Nephron progenitor cell (in vitro differentiated cells): ENCODE results near the gene EDEM1.
A peak's percentile ranks its signal among the peaks of the same experiment; 100 is the strongest.

Experiments used
- DNase-seq: peaks from one replicate; pipeline ENCODE4 v3.0.0; 2021
- H3K27ac Mint-ChIP-seq: 2 replicates; pipeline ENCODE4 v1.8.0; 2021; ENCODE audit warnings: mild to moderate bottlenecking, moderate library complexity, mixed read lengths
- H3K27me3 Mint-ChIP-seq: 2 replicates; pipeline ENCODE4 v1.8.0; 2021; ENCODE audit warnings: mild to moderate bottlenecking, low read depth, mixed read lengths; ENCODE audit not compliant: poor library complexity
- H3K36me3 Mint-ChIP-seq: 2 replicates; pipeline ENCODE4 v1.8.0; 2021; ENCODE audit warnings: low read depth, mixed read lengths
- H3K4me1 Mint-ChIP-seq: 2 replicates; pipeline ENCODE4 v1.8.0; 2021; ENCODE audit warnings: mixed read lengths
- H3K4me3 Mint-ChIP-seq: 2 replicates; pipeline ENCODE4 v1.8.0; 2021; ENCODE audit warnings: mild to moderate bottlenecking, moderate library complexity, mixed read lengths
- H3K9me3 Mint-ChIP-seq: 2 replicates; pipeline ENCODE4 v1.8.0; 2021; ENCODE audit warnings: mild to moderate bottlenecking, moderate library complexity, mixed read lengths
- TF ChIP-seq, protein P1 (sequence below): fragments of 200-600 bp; sonication (generic); IDR thresholded peaks from 2 replicates; pipeline ENCODE4 v1.5.0; 2021; ENCODE audit warnings: antibody characterized with exemption

The EDEM1 gene

DNA sequence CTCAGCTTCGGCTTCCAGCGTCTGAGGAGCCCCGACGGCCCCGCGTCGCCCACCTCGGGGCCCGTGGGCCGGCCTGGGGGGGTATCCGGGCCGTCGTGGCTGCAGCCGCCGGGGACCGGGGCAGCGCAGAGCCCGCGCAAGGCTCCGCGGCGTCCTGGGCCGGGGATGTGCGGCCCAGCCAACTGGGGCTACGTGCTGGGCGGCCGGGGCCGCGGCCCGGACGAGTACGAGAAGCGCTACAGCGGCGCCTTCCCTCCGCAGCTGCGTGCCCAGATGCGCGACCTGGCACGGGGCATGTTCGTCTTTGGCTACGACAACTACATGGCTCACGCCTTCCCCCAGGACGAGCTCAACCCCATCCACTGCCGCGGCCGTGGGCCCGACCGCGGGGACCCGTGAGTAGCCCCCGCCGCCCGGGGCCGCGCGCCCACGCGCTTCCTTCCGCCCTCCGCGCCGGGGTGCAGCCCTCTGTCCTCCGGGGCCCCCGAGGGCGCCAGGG, 462 bp downstream of the EDEM1 start:
- DNase-seq: peak; percentile 53
- no peaks in the 10 kb centered on the region for H3K27me3 Mint-ChIP-seq
- TF ChIP-seq, protein P1, sequence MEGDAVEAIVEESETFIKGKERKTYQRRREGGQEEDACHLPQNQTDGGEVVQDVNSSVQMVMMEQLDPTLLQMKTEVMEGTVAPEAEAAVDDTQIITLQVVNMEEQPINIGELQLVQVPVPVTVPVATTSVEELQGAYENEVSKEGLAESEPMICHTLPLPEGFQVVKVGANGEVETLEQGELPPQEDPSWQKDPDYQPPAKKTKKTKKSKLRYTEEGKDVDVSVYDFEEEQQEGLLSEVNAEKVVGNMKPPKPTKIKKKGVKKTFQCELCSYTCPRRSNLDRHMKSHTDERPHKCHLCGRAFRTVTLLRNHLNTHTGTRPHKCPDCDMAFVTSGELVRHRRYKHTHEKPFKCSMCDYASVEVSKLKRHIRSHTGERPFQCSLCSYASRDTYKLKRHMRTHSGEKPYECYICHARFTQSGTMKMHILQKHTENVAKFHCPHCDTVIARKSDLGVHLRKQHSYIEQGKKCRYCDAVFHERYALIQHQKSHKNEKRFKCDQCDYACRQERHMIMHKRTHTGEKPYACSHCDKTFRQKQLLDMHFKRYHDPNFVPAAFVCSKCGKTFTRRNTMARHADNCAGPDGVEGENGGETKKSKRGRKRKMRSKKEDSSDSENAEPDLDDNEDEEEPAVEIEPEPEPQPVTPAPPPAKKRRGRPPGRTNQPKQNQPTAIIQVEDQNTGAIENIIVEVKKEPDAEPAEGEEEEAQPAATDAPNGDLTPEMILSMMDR: no peak

DNA sequence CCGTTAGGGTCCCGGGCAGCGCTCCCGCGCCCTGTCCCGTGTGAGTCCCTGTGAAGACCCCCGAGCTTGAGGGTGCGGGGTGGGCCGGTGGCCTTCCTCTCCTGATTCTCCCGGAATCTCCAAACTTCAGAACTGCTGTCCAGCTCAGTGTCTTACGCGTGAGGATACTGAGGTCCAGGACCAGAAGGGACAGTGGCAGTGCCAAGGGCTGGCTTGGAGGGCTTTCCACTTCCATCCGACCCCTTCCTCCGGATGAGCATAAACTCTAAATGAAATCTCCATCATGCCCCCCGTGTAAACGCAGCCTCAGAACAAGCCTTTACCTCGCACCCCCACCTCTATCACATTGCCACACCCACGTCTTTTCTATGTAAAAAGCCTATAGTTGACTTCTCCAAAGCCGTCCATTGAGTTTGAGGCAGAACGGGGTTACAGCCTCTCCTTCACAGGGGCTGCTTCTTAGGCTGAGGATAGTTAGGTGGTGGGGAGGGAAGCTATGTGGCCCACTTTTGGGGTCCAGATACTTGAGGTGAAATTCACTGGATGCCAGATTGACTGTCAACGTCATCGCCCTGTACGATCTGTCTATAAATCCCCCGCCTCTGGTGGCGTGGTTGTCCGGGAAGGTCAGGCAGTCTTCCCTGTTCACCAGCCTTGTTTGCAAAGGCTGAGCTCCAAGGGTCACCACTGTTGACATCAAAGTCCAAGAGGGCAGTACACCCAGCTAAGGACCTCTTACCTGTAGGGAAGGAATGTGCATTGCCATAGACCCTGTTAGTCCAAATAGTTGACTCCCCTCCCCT, 1.1 kb downstream of the EDEM1 start:
- H3K4me3 Mint-ChIP-seq: peak overlapping the region; percentile 92

More for the DNA sequence above, 462 bp downstream of the EDEM1 start:
- no peaks in the 10 kb centered on the region for H3K9me3 Mint-ChIP-seq
- H3K36me3 Mint-ChIP-seq: peaks cover 28% of the 10 kb centered on the region
- H3K27ac Mint-ChIP-seq: no peak overlapping the region
- H3K4me1 Mint-ChIP-seq: peaks cover 53% of the 10 kb centered on the region
- peak overlapping the region; percentile 92 for H3K4me3 Mint-ChIP-seq

DNA sequence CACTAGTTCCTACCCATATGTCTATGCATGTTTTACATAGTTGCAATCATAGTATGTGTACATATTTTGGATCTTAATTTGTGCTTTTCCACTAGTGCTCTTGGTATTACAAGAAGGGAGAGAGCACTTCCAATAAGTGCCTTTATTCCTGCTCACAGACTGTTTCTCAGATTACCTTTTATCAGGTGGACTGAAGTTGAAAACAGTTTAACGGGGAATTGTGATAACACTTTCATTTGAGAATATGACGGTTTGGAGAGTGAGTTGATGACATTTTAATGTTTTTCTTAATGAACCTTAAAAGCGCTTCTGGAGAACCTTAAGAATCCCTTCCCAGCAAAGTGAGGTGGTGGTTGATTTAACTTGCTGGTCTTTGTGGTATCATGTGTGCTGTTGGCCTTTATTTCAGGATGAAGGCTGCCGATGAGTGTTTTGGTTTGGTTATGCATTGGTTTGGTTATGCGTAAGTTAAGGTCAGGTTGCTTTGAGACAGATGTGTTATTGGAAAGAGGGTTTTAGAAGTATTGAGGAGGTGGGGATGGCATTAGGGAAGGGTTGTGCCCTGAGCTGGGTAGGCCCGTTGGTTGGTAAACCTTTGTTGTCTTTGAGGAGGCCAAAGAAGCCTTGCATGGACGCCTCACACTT, 2.8 kb downstream of the EDEM1 start:
- Mint-ChIP-seq H3K27me3 (no peaks in the 10 kb centered on the region), H3K4me3 (peak overlapping the region; percentile 70), H3K9me3 (no peaks in the 10 kb centered on the region), H3K27ac (no peak overlapping the region), H3K4me1 (peaks cover 62% of the 10 kb centered on the region), H3K36me3 (peaks cover 47% of the 10 kb centered on the region)
- DNase-seq: no peak
- TF ChIP-seq, protein P1: no peak

More for the DNA sequence above, 1.1 kb downstream of the EDEM1 start:
- Mint-ChIP-seq H3K27ac (peak overlapping the region; percentile 95), H3K27me3 (no peaks in the 10 kb centered on the region), H3K4me1 (peaks cover 55% of the 10 kb centered on the region), H3K9me3 (no peaks in the 10 kb centered on the region), H3K36me3 (peaks cover 30% of the 10 kb centered on the region)
- TF ChIP-seq, protein P1: no peak
- DNase-seq: peak; percentile 9

DNA sequence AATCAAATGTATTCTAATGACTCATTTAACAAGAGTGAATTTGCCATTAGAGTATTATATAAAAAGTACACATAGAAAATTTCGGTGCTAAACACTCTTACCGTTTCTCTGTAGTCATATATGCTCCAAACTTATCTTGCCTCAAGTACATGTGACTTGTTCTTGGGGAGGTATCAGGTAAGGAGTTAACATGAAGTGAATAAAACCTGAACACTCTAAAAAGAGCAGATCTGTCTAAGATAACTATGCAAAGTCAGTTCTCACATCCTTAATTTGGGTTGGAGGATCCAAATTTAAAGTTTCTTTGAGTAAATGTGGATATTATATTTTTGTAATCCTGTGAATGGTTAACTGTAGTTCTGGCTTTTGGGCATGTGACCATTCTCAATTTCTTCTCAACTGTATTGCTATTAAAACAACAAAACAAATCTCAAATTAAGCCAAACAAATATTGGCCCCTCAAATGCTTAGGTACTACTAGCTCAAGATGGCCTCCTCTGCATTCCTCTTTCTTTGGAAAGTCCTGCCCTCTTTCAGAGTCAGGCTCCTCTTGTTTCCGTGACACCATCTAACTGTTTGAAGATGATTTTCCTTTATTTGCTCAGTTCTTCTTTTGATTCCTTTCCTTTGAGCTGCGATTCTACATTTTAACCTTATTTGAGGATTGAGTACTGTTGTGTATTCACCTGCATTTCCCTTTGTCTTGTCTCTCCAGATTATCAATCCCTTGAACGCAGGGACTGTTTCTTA, 4.2 kb downstream of the EDEM1 start:
- H3K36me3 Mint-ChIP-seq: peaks cover 50% of the 10 kb centered on the region
- H3K27me3 Mint-ChIP-seq: no peaks in the 10 kb centered on the region
- no peak overlapping the region for H3K27ac Mint-ChIP-seq
- H3K4me1 Mint-ChIP-seq: peaks cover 53% of the 10 kb centered on the region
- no peaks in the 10 kb centered on the region for H3K9me3 Mint-ChIP-seq
- H3K4me3 Mint-ChIP-seq: no peak overlapping the region
- TF ChIP-seq, protein P1: no peak
- no peak for DNase-seq

DNA sequence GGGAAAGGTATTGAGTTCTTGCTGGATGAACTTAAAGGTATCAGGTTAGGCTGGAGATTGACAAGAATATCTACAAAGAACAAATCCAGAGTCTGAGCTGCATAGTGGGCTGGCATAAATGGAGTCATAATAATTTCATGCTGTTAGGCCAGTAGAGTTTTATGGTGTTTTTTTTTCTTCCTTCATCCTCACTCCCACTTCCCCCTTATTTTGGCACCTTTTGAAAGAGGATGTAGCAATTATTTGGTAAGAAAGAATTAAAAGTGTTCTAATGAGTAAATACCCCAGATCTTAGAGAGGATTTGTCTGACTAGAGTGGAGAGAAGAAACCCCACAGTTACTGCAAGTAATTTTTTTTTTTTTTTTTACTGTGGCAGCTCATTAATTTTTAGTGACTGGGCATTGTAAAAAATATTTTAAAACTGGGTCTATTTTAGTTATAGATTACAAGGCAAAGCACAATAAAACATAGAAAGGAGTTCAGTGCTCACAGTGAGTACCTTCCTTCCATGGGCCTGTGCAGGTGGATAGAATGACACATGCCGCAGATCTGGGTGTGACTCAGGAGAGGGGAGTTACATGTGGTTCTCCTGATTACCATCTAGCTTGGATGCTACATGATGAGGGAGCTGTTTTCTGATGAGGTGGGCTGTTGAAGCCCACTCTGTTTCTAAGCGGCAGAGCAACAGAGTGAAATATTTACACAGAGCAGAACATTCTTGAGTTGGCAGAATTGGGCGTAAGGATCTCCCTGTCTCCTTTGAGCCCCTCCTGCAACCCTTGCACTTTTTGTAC, 5.3 kb downstream of the EDEM1 start:
- peaks cover 50% of the 10 kb centered on the region for H3K4me1 Mint-ChIP-seq
- peaks cover 60% of the 10 kb centered on the region for H3K36me3 Mint-ChIP-seq
- H3K27me3 Mint-ChIP-seq: no peaks in the 10 kb centered on the region

More for the DNA sequence above, 5.3 kb downstream of the EDEM1 start:
- H3K27ac Mint-ChIP-seq: peak overlapping the region; percentile 30
- H3K9me3 Mint-ChIP-seq: no peaks in the 10 kb centered on the region
- no peak overlapping the region for H3K4me3 Mint-ChIP-seq
- DNase-seq: no peak
- TF ChIP-seq, protein P1: no peak
